ENCODE data around the gene TBC1D24.
"Not testable (repeated sequence)": the region's sequence is repeated elsewhere in the genome, so short reads cannot be mapped to it uniquely, and the experiment has no call there.

GRCh38 chr16:2441143-2441804 is 33.7 kb upstream of the TBC1D24 start:
- TF ChIP-seq CTCF, POLR2A, POLR2AphosphoS5 (IDR thresholded peaks at IDR 0.05): not testable (repeated sequence)
